ENCODE measurements around the gene KRT78.
"Not testable (repeated sequence)": the region's sequence is repeated elsewhere in the genome, so short reads cannot be mapped to it uniquely, and the experiment has no call there.

Gene KRT78

GRCh38 chr12:52802442-52802841 lies 46.4 kb downstream of the KRT78 start:
- no peak overlapping the region for H3K4me3 ChIP-seq (ENCODE audit: low read length)
- no peak for DNase-seq (ENCODE audit: low read depth, low spot score)

- H3K4me3 ChIP-seq (ENCODE audit: low read length): no peak overlapping the region
- no peak for DNase-seq (ENCODE audit: low read depth, low spot score)
Observed at GRCh38 chr12:52801773-52802172, 47.0 kb downstream of the KRT78 start.

- no peak overlapping the region for H3K4me3 ChIP-seq (ENCODE audit: low read length)
- no peak for DNase-seq (ENCODE audit: low read depth, low spot score)
Observed at GRCh38 chr12:52800259-52800917, 48.4 kb downstream of the KRT78 start.

GRCh38 chr12:52799505-52800211 lies 49.1 kb downstream of the KRT78 start:
- no peak for DNase-seq (ENCODE audit: low read depth, low spot score)
- H3K4me3 ChIP-seq (ENCODE audit: low read length): no peak overlapping the region

- no peak overlapping the region for H3K4me3 ChIP-seq (ENCODE audit: low read length)
- no peak for DNase-seq (ENCODE audit: low read depth, low spot score)
Observed at GRCh38 chr12:52798671-52799504, 49.9 kb downstream of the KRT78 start.

GRCh38 chr12:52798003-52798670 lies 50.7 kb downstream of the KRT78 start:
- H3K4me3 ChIP-seq (ENCODE audit: low read length): no peak overlapping the region
- no peak for DNase-seq (ENCODE audit: low read depth, low spot score)

GRCh38 chr12:52797529-52797894 lies 51.3 kb downstream of the KRT78 start:
- no peak for DNase-seq (ENCODE audit: low read depth, low spot score)
- H3K4me3 ChIP-seq (ENCODE audit: low read length): no peak overlapping the region

- H3K4me3 ChIP-seq (ENCODE audit: low read length): no peak overlapping the region
- no peak for DNase-seq (ENCODE audit: low read depth, low spot score)
Observed at GRCh38 chr12:52796839-52797528, 51.8 kb downstream of the KRT78 start.

GRCh38 chr12:52796429-52796794 lies 52.4 kb downstream of the KRT78 start:
- no peak for DNase-seq (ENCODE audit: low read depth, low spot score)
- H3K4me3 ChIP-seq (ENCODE audit: low read length): no peak overlapping the region

- DNase-seq (ENCODE audit: low read depth, low spot score): no peak
- H3K4me3 ChIP-seq (ENCODE audit: low read length): no peak within 1 kb of the TSS
Observed at GRCh38 chr12:52795694-52796428, 52.9 kb downstream of the KRT78 start, which contains the start of gene KRT3. Gene KRT3, minus strand, starts transcription at chr12:52796117. Its CDS starts 75 bp downstream, at chr12:52796042.

- H3K4me3 ChIP-seq (ENCODE audit: low read length); DNase-seq (ENCODE audit: low read depth, low spot score): not testable (repeated sequence)
Observed at GRCh38 chr12:52795332-52795674, 53.5 kb downstream of the KRT78 start.

GRCh38 chr12:52794479-52795331 lies 54.1 kb downstream of the KRT78 start:
- no peak overlapping the region for H3K4me3 ChIP-seq (ENCODE audit: low read length)
- no peak for DNase-seq (ENCODE audit: low read depth, low spot score)

GRCh38 chr12:52792185-52793029 lies 56.4 kb downstream of the KRT78 start:
- no peak overlapping the region for H3K4me3 ChIP-seq (ENCODE audit: low read length)
- DNase-seq (ENCODE audit: low read depth, low spot score): no peak

GRCh38 chr12:52791271-52792184 lies 57.3 kb downstream of the KRT78 start:
- DNase-seq (ENCODE audit: low read depth, low spot score): no peak
- H3K4me3 ChIP-seq (ENCODE audit: low read length): no peak overlapping the region

- no peak for DNase-seq (ENCODE audit: low read depth, low spot score)
- H3K4me3 ChIP-seq (ENCODE audit: low read length): no peak overlapping the region
Observed at GRCh38 chr12:52790427-52791270, 58.1 kb downstream of the KRT78 start.

Measured in Jurkat, Clone E6-1 (cell line).